Measurements from ENCODE around the gene RDH5. TPM values are rescaled to one million over a fixed set of nuclear protein-coding genes. Genes with fewer than 3 reads are reported as not detected.

RDH5 gene
- polyA plus RNA-seq, 1 of the 3 experiments (the other 2 are of a cell fraction): 5.2 TPM

GRCh38 chr12:55687746-55688145, 32.4 kb upstream of the RDH5 start:
- H3K4me1 ChIP-seq (ENCODE audit: control insufficient read depth in 1 of 2, insufficient read depth in 2 of 2, low read depth in 1 of 2, low read length in 1 of 2): no peaks in the 10 kb centered on the region
- no peak overlapping the region for H3K9ac ChIP-seq
- H3K27ac ChIP-seq (ENCODE audit: low read depth in 2 of 2, low read length in 1 of 2): no peak overlapping the region
- no peaks in the 10 kb centered on the region for H4K20me1 ChIP-seq (ENCODE audit: insufficient read depth)
- H2AFZ ChIP-seq (ENCODE audit: low read depth): no peak overlapping the region
- no peaks in the 10 kb centered on the region for H3K79me2 ChIP-seq (ENCODE audit: insufficient read depth)
- ChIA-PET CTCF (interaction anchor here (1.0 to 1.1 kb wide), 2 partner anchors 41 to 44 kb away, joined by 3 read pairs; no protein-coding TSS in a partner anchor), POLR2A (no interaction called here)
- H3K9me2 ChIP-seq: no peaks in the 10 kb centered on the region
- no peak overlapping the region for H3K4me2 ChIP-seq
- TF ChIP-seq JUND (IDR thresholded peaks at IDR 0.05) (no peak), RCOR1 (IDR thresholded peaks at IDR 0.05; ENCODE audit: low read length) (no peak), EP300 (IDR thresholded peaks at IDR 0.05; ENCODE audit: borderline replicate concordance in 1 of 2, low read depth in 1 of 2, low read length in 1 of 2) (no peak), USF1 (IDR thresholded peaks at IDR 0.05; ENCODE audit: borderline replicate concordance, low read depth) (no peak), MAX (IDR thresholded peaks at IDR 0.05; ENCODE audit: low read depth) (no peak), RAD21 (IDR thresholded peaks at IDR 0.05; ENCODE audit: low read length) (no peak), SMC3 (IDR thresholded peaks at IDR 0.05; ENCODE audit: low read depth, low read length) (no peak), FOSL2 (IDR thresholded peaks at IDR 0.05; ENCODE audit: borderline replicate concordance, low read depth) (no peak), REST (IDR thresholded peaks at IDR 0.05; ENCODE audit: low read depth, low read length) (no peak), GATA2 (CRISPR knock-in tag; IDR thresholded peaks at IDR 0.05) (no peak), MEF2A (IDR thresholded peaks at IDR 0.05; ENCODE audit: borderline replicate concordance, low read depth) (no peak), GABPA (IDR thresholded peaks at IDR 0.05; ENCODE audit: low read depth) (no peak), MXI1 (IDR thresholded peaks at IDR 0.05; ENCODE audit: low read depth, low read length) (no peak), SIN3A (IDR thresholded peaks at IDR 0.05; ENCODE audit: borderline replicate concordance, low read depth, low read length) (no peak), ELF1 (IDR thresholded peaks at IDR 0.05) (no peak), POLR2AphosphoS5 (IDR thresholded peaks at IDR 0.05; ENCODE audit: low read depth, low read length) (no peak), NFIC (IDR thresholded peaks at IDR 0.05; ENCODE audit: borderline replicate concordance) (no peak), TAF1 (IDR thresholded peaks at IDR 0.05; ENCODE audit: borderline replicate concordance, low read depth, low read length) (no peak), CHD2 (IDR thresholded peaks at IDR 0.05; ENCODE audit: low read length, partially characterized antibody) (no peak)
- H3K27me3 ChIP-seq (ENCODE audit: insufficient read depth): peaks cover 15% of the 10 kb centered on the region; the same call in 1 of the 2 replicates
- H3F3A ChIP-seq (replicated peaks; ENCODE audit: insufficient read depth): no peaks in the 10 kb centered on the region
- H3K4me3 ChIP-seq (ENCODE audit: low read depth in 2 of 2, low read length in 1 of 2): no peak overlapping the region
- no peaks in the 10 kb centered on the region for H3K36me3 ChIP-seq (replicated peaks in 1 of 2; ENCODE audit: control insufficient read depth in 1 of 2, insufficient read depth in 2 of 2, low read length in 1 of 2)
- H3K9me3 ChIP-seq: no peaks in the 10 kb centered on the region
- no peak for DNase-seq
